ENCODE results near the gene DAGLA.

Gene DAGLA

DNA sequence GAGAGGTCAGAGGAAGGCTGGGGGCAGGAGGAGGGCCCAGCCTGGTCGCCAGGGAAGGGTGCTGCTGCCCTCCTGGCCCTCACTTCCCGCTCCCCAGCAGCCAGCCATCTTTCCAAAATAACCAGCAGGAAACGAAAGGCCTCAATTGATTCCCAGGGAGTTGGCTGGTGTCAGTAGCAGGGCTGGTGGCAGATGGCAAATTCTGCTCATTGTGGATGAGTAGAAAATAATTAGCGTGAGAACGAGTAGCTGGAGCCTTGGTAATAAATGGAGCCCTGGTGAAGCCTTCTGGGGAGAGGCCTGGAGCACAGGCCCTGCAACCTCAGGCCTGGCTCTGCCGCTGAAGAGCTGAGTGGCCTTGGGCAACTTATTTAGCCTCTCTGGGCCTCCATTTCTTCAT is 31.3 kb downstream of the DAGLA start:
- DNase-seq = no peak

GRCh38 chr11:61712314-61712713 is 32.1 kb downstream of the DAGLA start:
- no peak for DNase-seq

- DNase-seq = no peak
Measured at GRCh38 chr11:61712846-61713245, 32.7 kb downstream of the DAGLA start.

- no peak for DNase-seq
Measured at GRCh38 chr11:61713464-61713863, 33.3 kb downstream of the DAGLA start.

DNA sequence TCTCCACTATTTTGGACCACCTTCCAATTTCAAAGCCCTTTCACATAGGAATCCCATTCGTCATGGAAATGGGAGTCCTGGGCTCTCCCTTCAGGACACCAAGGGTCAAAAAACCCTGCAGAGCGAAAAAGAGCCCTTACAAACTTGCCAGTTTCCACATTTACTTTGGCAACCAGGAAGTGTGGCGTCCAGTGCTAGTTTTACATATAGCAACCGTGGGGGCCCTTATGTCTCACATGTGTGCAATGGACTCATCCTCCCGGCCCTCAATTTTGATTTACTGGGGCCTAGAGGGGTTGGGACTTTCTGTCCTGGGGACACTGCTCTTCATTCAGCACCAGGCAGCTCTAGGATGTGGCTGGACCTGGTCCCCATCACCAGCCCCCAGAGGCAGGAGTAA is 33.7 kb downstream of the DAGLA start:
- no peak for DNase-seq

- no peak for DNase-seq
Measured at GRCh38 chr11:61714316-61714715, 34.1 kb downstream of the DAGLA start.

DNA sequence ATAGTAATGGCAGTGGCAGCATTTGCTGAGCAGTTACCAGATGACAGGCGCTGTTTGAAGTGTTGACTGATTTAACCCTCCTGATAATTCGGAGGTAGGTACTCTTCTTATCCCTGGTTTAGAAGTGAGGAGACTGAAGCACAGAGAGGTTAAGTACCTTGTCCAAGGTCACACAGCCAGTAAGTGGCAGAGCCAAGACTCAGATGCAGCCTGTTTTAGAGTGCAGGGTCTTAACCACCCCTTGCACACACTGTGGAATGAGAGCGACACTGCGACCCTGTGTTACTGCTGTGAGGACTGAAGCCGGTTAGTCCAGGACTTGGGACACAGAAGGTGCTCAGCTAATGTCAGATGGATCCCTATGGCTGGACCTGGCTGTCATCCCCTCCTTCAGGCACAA is 34.7 kb downstream of the DAGLA start:
- no peak for DNase-seq

DNA sequence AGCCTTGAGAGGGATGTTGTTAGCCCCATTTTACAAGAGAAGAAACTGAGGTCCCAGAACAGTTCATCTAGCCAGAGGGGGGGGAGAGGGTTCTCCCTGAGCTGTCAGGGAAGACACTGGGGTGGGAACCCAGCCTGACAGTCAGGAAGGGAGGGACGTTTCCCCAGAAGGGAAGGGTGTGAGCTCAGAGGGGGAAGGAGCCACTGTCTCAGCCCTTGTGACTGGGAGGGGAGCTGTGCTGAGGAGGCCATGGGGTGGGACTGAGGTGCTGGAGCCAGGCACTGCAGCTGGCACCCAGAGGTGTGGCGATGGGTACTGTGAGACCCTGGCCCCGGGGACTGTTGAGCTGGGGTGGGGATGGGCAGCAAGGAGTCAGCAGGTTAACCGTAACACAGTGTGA is 35.7 kb downstream of the DAGLA start:
- no peak for DNase-seq

GRCh38 chr11:61716478-61717285 is 36.5 kb downstream of the DAGLA start:
- DNase-seq = no peak

- DNase-seq = no peak
Measured at GRCh38 chr11:61717286-61718033, 37.3 kb downstream of the DAGLA start.

- DNase-seq = no peak
Measured at GRCh38 chr11:61718046-61718531, 37.9 kb downstream of the DAGLA start.

DNA sequence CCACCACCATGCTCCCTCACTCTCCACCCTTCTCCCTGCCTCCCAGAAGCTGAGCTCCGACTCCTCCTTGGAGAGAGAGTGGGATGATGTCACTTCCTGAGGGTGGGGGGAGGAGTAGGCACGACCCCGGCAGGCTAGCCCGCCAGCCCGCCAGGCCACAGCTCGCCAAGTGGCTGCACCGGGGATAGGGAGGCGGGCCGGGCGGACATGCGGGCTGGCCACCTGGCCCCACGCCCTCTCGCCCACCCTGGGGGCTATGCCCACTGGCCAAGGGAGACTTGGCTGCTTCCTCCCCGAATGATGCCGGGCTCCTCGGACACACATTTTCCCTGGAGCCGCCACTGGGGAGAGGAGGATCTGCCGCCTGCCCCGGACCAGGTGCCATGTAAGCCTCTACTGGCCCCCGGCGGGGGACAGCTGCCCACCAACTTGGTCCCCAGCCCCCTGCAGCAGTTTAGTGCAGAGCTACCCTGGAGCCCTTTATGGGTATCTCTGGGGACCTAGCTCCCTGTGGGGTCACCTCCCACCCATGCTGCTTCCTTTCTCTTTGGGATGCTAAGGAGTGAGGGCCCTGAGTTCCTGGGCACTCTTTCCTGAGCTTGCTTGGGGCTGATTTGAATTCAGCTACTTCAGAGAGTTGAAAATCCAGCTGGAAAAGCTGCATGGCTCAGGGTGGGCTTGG is 38.6 kb downstream of the DAGLA start:
- DNase-seq = no peak

DNA sequence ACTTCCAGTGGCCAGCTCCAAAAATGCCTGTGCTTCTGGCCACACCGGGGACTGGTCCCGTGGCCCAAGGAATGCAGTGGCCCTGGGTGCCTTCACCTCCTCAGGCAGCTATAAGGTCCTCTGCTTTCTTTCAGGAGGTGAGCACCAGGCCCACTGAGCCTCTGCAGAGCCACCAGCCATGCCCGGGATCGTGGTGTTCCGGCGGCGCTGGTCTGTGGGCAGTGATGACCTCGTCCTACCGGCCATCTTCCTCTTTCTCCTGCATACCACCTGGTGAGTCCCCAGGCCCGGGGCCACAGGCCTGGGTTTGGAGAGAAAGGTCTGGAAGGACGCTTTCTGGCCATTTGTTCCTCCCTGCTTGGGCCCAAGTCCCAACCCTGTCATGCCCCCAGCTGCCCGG is 39.8 kb downstream of the DAGLA start:
- no peak for DNase-seq

DNA sequence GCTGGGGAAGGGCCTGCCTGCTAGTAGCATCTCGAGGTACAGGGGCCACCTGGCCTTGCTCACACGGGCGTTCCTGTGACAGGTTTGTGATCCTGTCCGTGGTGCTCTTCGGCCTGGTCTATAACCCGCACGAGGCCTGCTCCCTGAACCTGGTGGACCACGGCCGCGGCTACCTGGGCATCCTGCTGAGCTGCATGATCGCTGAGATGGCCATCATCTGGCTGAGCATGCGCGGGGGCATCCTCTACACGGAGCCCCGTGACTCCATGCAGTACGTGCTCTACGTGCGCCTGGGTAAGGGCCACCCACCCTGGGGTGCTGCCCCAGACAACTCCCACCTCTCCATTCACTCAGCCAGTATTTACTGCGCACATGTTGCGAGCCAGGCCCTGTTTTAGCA is 40.4 kb downstream of the DAGLA start:
- no peak for DNase-seq

- no peak for DNase-seq
Measured at GRCh38 chr11:61724437-61724836, 44.2 kb downstream of the DAGLA start.

- no peak for DNase-seq
Measured at GRCh38 chr11:61725781-61726231, 45.6 kb downstream of the DAGLA start.

DNA sequence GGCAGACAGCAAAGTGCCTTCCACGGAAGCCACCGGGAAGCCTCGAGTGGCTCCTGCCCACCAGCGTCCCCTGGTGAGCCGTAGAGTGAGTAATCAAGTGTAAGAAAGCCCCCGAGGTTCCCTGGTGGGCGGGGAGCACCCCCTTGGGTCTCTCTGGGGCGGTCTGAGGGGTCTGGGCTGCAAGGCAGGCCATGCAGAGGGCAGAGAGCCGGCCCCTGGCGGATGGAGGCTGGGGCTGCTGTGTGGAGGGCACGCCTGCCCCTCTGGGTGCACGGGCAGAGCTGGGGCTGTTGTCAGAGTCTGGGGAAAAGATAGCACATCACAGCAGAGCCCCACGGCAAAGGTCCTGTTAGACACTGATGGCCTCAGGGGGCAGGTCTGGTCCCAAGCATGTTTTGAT is 46.6 kb downstream of the DAGLA start:
- no peak for DNase-seq

DNA sequence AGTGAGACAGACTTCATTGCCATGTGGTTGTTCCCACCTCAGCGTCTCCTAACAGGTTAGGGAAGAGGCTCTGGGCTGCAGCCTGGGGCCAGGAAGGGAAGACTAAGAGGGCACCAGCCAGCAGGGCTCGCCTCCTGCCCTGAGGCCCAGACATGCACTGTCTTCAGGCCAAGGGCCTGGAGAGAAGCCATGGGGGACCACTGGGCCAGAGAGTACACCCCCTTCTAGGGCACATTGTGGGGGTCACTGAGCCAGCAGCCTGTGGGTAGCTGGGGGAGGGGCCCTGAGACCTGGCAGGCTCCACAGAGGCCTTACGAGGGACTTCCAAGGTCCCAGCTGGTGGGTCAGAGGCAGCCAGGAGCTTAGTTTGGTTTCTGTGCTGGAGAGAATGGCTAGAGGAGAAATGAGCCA is 47.2 kb downstream of the DAGLA start:
- DNase-seq = no peak

GRCh38 chr11:61728066-61728939 is 48.1 kb downstream of the DAGLA start:
- DNase-seq = no peak

DNA sequence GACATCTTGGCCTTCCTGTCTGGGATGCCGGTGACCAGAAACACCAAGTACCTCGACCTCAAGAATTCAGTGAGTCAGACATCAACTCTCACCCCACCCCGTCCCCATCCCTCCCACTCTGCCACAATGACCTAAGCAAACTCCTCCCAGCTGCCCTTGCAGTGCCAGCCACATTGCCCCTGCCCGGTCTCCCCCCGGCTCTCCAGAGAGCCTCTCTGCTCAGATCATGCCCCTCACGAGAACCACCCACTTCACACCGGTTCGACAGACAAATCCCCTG is 48.7 kb downstream of the DAGLA start:
- DNase-seq = peak; percentile 25 to 37

DNA sequence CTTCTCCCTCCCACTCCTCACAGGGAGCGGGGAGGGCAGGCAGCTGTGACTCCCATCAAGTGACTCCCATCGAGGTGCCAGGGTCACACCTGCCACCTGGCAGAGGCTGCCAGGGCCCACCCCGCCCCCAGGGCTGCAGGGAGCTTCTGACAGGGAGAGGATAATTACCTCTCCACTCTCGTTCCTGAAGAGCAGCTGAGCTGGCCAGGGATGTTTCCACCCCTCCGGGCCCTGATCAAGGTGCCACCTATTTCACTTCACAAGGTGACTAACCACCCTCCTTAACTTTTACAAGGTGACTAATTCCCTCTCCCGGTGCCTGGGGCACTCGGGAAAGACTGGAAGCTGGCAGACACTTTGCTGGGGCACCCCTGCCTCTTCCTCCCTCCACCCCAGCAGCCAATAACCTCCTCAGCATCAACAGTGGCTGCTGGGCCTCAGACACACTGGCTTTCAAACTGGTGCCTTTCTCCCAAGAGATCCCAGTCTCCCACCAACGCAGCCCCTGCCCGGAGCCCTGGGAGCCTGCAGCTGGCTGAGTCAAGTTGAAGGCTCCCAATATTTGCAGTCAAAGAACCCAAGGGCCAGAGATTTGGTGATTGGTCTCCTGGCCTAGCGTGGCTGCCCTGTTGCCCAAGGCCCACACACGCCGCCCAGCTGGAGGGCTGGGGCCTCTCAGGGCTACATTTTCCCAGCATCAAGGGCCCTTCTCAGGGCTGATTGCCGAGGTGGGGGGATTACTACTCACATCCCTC is 50.2 kb downstream of the DAGLA start:
- no peak for DNase-seq
